A549 (cell line): ENCODE measurements around the gene CENPV. TPM values are rescaled to one million over a fixed set of nuclear protein-coding genes. Genes with fewer than 3 reads are reported as not detected.

Source experiments
- ATAC-seq, 2 experiments: fragments of 200-7000 bp in 1 of 2; fragments of >200 bp in 1 of 2; cut with Nextera tagmentation in 1 of 2; cut with Tn5 transposase in 1 of 2; 3 replicates each; pipeline versions ENCODE4 v1.8.0 to v1.9.1; 2018 to 2020; ENCODE audit warnings: mild to moderate bottlenecking in 1 of 2, moderate library complexity in 1 of 2
- CTCF ChIA-PET: fragments of 300-600 bp; sonication (Branson Sonifier 250); formaldehyde crosslinking; extraction: SDS; loops from one replicate; lab custom pipeline; 2021; ENCODE audit warnings: antibody characterized with exemption, inconsistent platforms; lab: Yijun Ruan, JAX
- POLR2A ChIA-PET: fragments of 350-600 bp; formaldehyde crosslinking; extraction: SDS; loops from one replicate; lab custom pipeline; 2021; ENCODE audit warnings: antibody characterized with exemption, inconsistent platforms; lab: Yijun Ruan, JAX
- DNase-seq, 2 experiments: peaks; one replicate each; pipeline versions ENCODE4 v3.0.0 to v3.0.0-alpha.2; 2011 to 2016; ENCODE audit warnings: low read depth in 1 of 2, low spot score in 1 of 2
- FAIRE-seq: peaks from 2 replicates; lab custom pipeline; 2011; peaks lifted over from hg19 to GRCh38; lab: Jason Lieb, UNC
- H3K27ac ChIP-seq, 2 experiments: fragments of >200 bp; sonication (Bioruptor Twin); formaldehyde crosslinking; 3 replicates each; pipeline ENCODE4 v1.5.1; 2016 to 2017
- H3K4me1 ChIP-seq: fragments of >200 bp; sonication (Bioruptor Twin); formaldehyde crosslinking; 3 replicates; pipeline ENCODE4 v1.6.1; 2016
- H3K4me2 ChIP-seq: fragments of >200 bp; sonication (Bioruptor Twin); formaldehyde crosslinking; 3 replicates; pipeline ENCODE4 v1.6.1; 2016
- H3K4me3 ChIP-seq: fragments of >200 bp; sonication (Bioruptor Twin); formaldehyde crosslinking; 3 replicates; pipeline ENCODE4 v1.5.1; 2016
- H3K9me3 ChIP-seq: fragments of >200 bp; sonication (Bioruptor Twin); formaldehyde crosslinking; 3 replicates; pipeline ENCODE4 v1.6.1; 2016
- CBX2 ChIP-seq: fragments of 200-600 bp; sonication (generic); IDR thresholded peaks from 2 replicates; pipeline ENCODE4 v1.6.1; 2016; ENCODE audit warnings: low read depth, mild to moderate bottlenecking, borderline replicate concordance
- CHD2 ChIP-seq: fragments of 150-350 bp; IDR thresholded peaks from 2 replicates; pipeline ENCODE4 v1.6.1; 2014; ENCODE audit warnings: low read length; ENCODE audit not compliant: partially characterized antibody
- EHF ChIP-seq: fragments of 250-450 bp; sonication (Bioruptor Pico); IDR thresholded peaks from 2 replicates; pipeline ENCODE4 v1.5.0; 2020; ENCODE audit warnings: mild to moderate bottlenecking
- EP300 ChIP-seq, 2 experiments: fragments of >200 bp; sonication (Bioruptor Twin); formaldehyde crosslinking; IDR thresholded peaks; 2 replicates in 1 of 2; 3 replicates in 1 of 2; pipeline ENCODE4 v1.6.1; 2016 to 2017
- FOSB ChIP-seq: fragments of 250-450 bp; sonication (Bioruptor Pico); IDR thresholded peaks from 2 replicates; pipeline ENCODE4 v1.5.0; 2020; ENCODE audit warnings: mild to moderate bottlenecking, moderate library complexity
- HOXA7 ChIP-seq: fragments of 250-450 bp; sonication (Bioruptor Pico); IDR thresholded peaks from 2 replicates; pipeline ENCODE4 v1.5.0; 2020; ENCODE audit warnings: mild to moderate bottlenecking, moderate library complexity
- HOXB13 ChIP-seq: fragments of 250-450 bp; sonication (Bioruptor Pico); IDR thresholded peaks from 2 replicates; pipeline ENCODE4 v1.5.0; 2020; ENCODE audit warnings: low read depth, mild to moderate bottlenecking, moderate library complexity
- JUNB ChIP-seq: fragments of >200 bp; sonication (Bioruptor Twin); formaldehyde crosslinking; IDR thresholded peaks from 2 replicates; pipeline ENCODE4 v1.6.1; 2016
- KDM5A ChIP-seq: fragments of 200-600 bp; sonication (generic); IDR thresholded peaks from 2 replicates; pipeline ENCODE4 v1.6.1; 2016; ENCODE audit warnings: antibody characterized with exemption, mild to moderate bottlenecking
- RAD21 ChIP-seq, 2 experiments: fragments of >200 bp in 1 of 2; sonication (Bioruptor Twin) in 1 of 2; formaldehyde crosslinking in 1 of 2; IDR thresholded peaks in 1 of 2; conservative IDR thresholded peaks in 1 of 2; 2 replicates in 1 of 2; 3 replicates in 1 of 2; pipeline ENCODE4 v1.6.1; 2012 to 2018; ENCODE audit warnings: inconsistent platforms in 1 of 2
- RCOR1 ChIP-seq: fragments of 150-350 bp; IDR thresholded peaks from 2 replicates; pipeline ENCODE4 v1.6.1; 2014; ENCODE audit warnings: antibody characterized with exemption, low read length, low read depth
- SMC3 ChIP-seq: fragments of >200 bp; sonication (Bioruptor Twin); formaldehyde crosslinking; IDR thresholded peaks from 3 replicates; pipeline ENCODE4 v1.6.1; 2018; ENCODE audit warnings: inconsistent platforms
- TP53 ChIP-seq: fragments of 250-450 bp; sonication (Bioruptor Pico); IDR thresholded peaks from 2 replicates; pipeline ENCODE4 v1.5.0; 2021; ENCODE audit warnings: mild to moderate bottlenecking, moderate library complexity
- ZC3H11A ChIP-seq: fragments of 450-650 bp; IDR thresholded peaks from 2 replicates; pipeline ENCODE4 v1.6.1; 2014; ENCODE audit warnings: antibody characterized with exemption, mild to moderate bottlenecking
- ZFP36 ChIP-seq: fragments of 450-650 bp; IDR thresholded peaks from 2 replicates; pipeline ENCODE4 v1.6.1; 2014; ENCODE audit warnings: borderline replicate concordance; ENCODE audit not compliant: partially characterized antibody
- ZSCAN20 ChIP-seq: fragments of 250-450 bp; sonication (Bioruptor Pico); IDR thresholded peaks from 2 replicates; pipeline ENCODE4 v1.8.0; 2022; ENCODE audit warnings: mild to moderate bottlenecking, moderate library complexity
- WGBS: methylation state at CpG from one replicate; pipeline ENCODE4 v1.1.6; 2017; ENCODE audit errors: missing lambda C conversion rate; 5-methylcytosine and 5-hydroxymethylcytosine counted together
- polyA plus RNA-seq, 4 experiments: library from polyadenylated mRNA; depleted of rRNA in 3 of 4; stranded (reverse); fragments of >200 nt; fragmentation: RNase III in 1 of 4; extraction: RNeasy Plus Mini Kit Qiagen cat#74134 plus additional on column Dnase treatment in 1 of 4; gene quantifications; 2 replicates in 3 of 4; 3 replicates in 1 of 4; pipeline ENCODE4 v1.2.3, GENCODE V29; 2011 to 2017
- TF ChIP-seq, protein P1 (sequence below): IDR thresholded peaks from 2 replicates; pipeline ENCODE4 v1.6.1; 2012; ENCODE audit warnings: low read depth, borderline replicate concordance
- TF ChIP-seq, protein P2 (sequence below): IDR thresholded peaks from 2 replicates; pipeline ENCODE4 v1.6.1; 2012

The CENPV gene
- polyA plus RNA-seq, 2 of the 4 experiments (the other 2 are of a cell fraction): 112 to 202 TPM

DNA sequence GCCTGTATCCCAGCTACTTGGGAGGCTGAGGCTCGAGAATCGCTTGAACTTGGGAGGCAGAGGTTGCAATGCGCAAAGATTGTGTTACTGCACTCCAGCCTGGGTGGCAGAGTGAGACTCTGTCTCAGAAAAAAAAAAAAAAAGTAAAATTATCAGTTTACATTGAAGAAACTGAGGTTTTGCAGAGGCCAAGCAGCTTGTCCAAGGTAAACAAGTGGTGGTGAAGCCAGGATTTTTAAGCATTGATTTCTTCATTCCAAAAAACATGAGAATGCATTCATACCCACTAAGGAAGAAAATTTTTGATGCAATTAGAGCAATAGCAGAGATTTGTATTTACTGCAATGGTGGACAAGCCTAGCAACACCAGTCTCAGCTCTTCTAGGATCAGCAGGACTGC, 52.7 kb downstream of the CENPV start:
- TF ChIP-seq ZSCAN20 (CRISPR knock-in tag): no peak
- TF ChIP-seq FOSB (CRISPR knock-in tag): no peak
- TF ChIP-seq EHF: no peak
- no peak for TF ChIP-seq KDM5A
- TF ChIP-seq RAD21 (conservative IDR thresholded peaks at IDR 0.05 in 1 of 2, IDR thresholded peaks at IDR 0.05 in 1 of 2): no peak
- no peak for TF ChIP-seq EP300 (IDR thresholded peaks at IDR 0.05)
- TF ChIP-seq TP53 (CRISPR knock-in tag): no peak
- POLR2A ChIA-PET: interaction anchor here (1.3 kb wide), 1 partner anchor 86 kb away, joined by 3 read pairs; the partner anchor contains the start of gene NCOR1
- Histone ChIP-seq H3K9me3 (no peaks in the 10 kb centered on the region), H3K27ac (peak overlapping the region in 1 of 2 experiments; percentile 47; a peak in 2 of 6 replicates), H3K4me3 (no peak overlapping the region), H3K4me2 (no peak overlapping the region), H3K4me1 (peaks cover 47% of the 10 kb centered on the region)
- CTCF ChIA-PET: interaction anchor here (0.8 to 9.3 kb wide), 8 partner anchors 12 to 221 kb away, joined by 3 to 100 read pairs (median 6); partner anchors contain the start of gene CENPV
- no peak for DNase-seq
- no peak for ATAC-seq
- 91% methylated on average over 3 of the region's 3 CpGs for WGBS
- FAIRE-seq: no peak

DNA sequence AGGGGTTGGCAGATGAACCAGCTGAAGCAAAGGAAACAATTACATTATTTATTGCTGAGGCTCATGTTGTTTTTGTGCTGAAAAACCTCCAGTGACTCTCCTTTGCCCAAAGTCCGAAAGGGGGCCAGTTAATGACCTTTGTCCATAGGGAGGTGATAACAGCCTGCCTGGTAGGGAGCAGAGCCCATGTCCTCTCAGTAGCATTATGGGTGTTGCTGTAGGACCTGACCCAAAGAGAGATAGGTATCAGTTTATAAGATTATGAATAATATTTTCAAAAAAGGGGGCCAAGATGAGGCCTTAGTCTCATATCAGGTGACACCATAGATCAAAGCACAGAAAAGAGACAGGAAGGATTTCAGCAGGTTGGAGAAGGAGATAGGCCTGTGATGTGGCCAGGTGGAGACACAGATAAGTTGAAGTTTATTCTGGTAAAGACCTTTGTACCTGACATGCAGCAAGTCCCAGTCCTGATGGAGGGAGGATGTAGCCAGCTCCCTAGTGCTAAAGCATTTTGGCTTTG, 55.1 kb downstream of the CENPV start:
- H3K4me3 ChIP-seq: no peak overlapping the region
- H3K4me2 ChIP-seq: peak overlapping the region; percentile 74
- 74% methylated on average over 1 of the region's 1 CpG for WGBS
- CTCF ChIA-PET: interaction anchor here (0.6 to 2.8 kb wide), 9 partner anchors 9 to 223 kb away, joined by 3 to 7 read pairs (median 4); no protein-coding TSS in a partner anchor
- H3K9me3 ChIP-seq: no peaks in the 10 kb centered on the region
- H3K4me1 ChIP-seq: peaks cover 34% of the 10 kb centered on the region
- ATAC-seq (no peak), DNase-seq (no peak), FAIRE-seq (no peak)
- TF ChIP-seq FOSB (CRISPR knock-in tag) (no peak), RAD21 (conservative IDR thresholded peaks at IDR 0.05 in 1 of 2, IDR thresholded peaks at IDR 0.05 in 1 of 2) (no peak), HOXB13 (no peak), RCOR1 (no peak), SMC3 (no peak), JUNB (no peak), CHD2 (no peak), HOXA7 (CRISPR knock-in tag) (no peak), ZFP36 (no peak), CBX2 (no peak), ZC3H11A (no peak)
- TF ChIP-seq, protein P1, sequence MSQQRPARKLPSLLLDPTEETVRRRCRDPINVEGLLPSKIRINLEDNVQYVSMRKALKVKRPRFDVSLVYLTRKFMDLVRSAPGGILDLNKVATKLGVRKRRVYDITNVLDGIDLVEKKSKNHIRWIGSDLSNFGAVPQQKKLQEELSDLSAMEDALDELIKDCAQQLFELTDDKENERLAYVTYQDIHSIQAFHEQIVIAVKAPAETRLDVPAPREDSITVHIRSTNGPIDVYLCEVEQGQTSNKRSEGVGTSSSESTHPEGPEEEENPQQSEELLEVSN: no peak
- POLR2A ChIA-PET: interaction anchor here (0.8 to 1.5 kb wide), 3 partner anchors 12 to 77 kb away, joined by 3 to 4 read pairs (median 3); partner anchors contain the start of gene CENPV
- peak overlapping the region; percentile 64 to 79 for H3K27ac ChIP-seq

DNA sequence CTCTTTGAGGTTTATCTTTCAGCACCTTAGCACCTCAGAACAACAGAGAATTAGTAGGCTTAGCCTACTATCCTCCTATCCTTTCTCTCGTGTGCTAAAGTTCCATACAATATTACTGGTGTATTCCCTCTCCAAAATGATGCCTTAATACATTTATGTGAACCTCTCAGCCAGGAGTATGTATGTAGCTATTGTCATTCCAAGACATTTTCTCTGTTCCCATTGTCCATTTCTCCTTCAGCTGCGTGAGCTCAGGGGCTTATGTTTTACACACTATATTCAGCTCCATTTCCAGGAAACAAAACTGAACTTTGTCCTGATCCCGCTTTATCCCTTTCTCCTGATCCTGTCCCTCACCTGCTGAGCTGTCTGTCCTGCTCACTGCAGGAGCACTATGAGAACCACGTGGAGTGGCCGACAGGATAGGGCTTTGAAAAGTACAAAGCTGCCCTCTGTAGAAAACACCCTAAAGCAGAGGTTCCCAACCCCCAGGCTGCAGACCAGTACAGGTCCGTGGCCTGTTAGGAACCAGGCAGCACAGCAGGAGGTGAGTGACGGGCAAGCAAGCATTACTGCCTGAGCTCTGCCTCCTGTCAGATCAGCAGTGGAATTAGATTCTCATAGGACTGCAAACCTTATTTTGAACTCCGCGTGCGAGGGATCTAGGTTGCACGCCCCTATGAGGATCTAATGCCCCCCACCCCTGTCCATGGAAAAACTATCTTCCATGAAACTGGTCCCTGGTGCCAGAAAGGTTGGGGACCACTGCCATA, 55.7 kb downstream of the CENPV start:
- POLR2A ChIA-PET: interaction anchor here (0.7 to 1.5 kb wide), 4 partner anchors 11 to 83 kb away, joined by 3 to 4 read pairs (median 3); partner anchors contain the start of genes CENPV and UBB
- peak overlapping the region; percentile 74 for H3K4me2 ChIP-seq
- CTCF ChIA-PET: interaction anchor here (0.6 to 2.8 kb wide), 10 partner anchors 8 to 224 kb away, joined by 3 to 7 read pairs (median 4); no protein-coding TSS in a partner anchor
- ATAC-seq (peak; percentile 57 to 59), FAIRE-seq (peak; percentile 78), DNase-seq (no peak)
- H3K9me3 ChIP-seq: no peaks in the 10 kb centered on the region
- peaks cover 34% of the 10 kb centered on the region for H3K4me1 ChIP-seq
- TF ChIP-seq, protein P2, sequence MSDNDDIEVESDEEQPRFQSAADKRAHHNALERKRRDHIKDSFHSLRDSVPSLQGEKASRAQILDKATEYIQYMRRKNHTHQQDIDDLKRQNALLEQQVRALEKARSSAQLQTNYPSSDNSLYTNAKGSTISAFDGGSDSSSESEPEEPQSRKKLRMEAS: 0 out of 2 replicates have a peak, but pooled peaks have one; percentile 26
- TF ChIP-seq HOXB13: no peak
- 63% methylated on average over 11 of the region's 11 CpGs for WGBS
- peak overlapping the region; percentile 64 to 79 for H3K27ac ChIP-seq
- no peak overlapping the region for H3K4me3 ChIP-seq
